ENCODE results near the gene ANGPTL8. TPM values are rescaled to one million over a fixed set of nuclear protein-coding genes. Genes with fewer than 3 reads are reported as not detected.

Gene ANGPTL8
- total RNA-seq, 1 donor from 2014 or later = not detected

DNA sequence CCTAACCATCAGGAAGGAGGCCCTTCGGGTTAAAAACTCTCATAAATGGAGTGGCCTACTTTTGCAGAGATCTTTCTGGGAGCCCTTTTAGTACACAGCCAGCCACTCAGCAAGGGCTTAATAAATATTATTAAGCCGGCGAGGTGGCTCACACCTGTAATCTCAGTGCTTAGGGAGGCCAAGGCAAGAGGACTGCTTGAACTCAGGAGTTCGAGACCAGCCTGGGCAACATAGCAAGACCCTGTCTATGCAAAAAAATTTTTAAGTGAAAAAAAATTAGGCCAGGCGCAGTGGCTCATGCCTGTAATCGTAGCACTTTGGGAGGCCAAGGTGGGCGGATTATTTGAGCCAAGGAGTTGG lies 41.3 kb upstream of the ANGPTL8 start:
- intact Hi-C loops (cut with micrococcal nuclease) = loop anchor here (5.0 kb wide), 2 partner anchors 41 to 44 kb away; partner anchors contain the start of gene SPC24
- no peak for DNase-seq (ENCODE audit: low spot score)
- Mint-ChIP-seq H3K36me3 (ENCODE audit: low read depth) (no peaks in the 10 kb centered on the region), H3K4me1 (ENCODE audit: low read depth) (no peaks in the 10 kb centered on the region), H3K4me3 (peak overlapping the region; percentile 75), H3K9me3 (no peaks in the 10 kb centered on the region), H3K27ac (no peak overlapping the region), H3K27me3 (ENCODE audit: insufficient read depth) (peaks cover 21% of the 10 kb centered on the region)

- H3K9me3 Mint-ChIP-seq = no peaks in the 10 kb centered on the region
- no peak for DNase-seq (ENCODE audit: low spot score)
- no peaks in the 10 kb centered on the region for H3K4me1 Mint-ChIP-seq (ENCODE audit: low read depth)
- H3K27ac Mint-ChIP-seq = no peak overlapping the region
- H3K27me3 Mint-ChIP-seq (ENCODE audit: insufficient read depth) = peaks cover 21% of the 10 kb centered on the region
- H3K4me3 Mint-ChIP-seq = no peak overlapping the region
- H3K36me3 Mint-ChIP-seq (ENCODE audit: low read depth) = no peaks in the 10 kb centered on the region
- intact Hi-C loops (cut with micrococcal nuclease) = loop anchor here (5.0 kb wide), 2 partner anchors 42 to 43 kb away; partner anchors contain the start of gene SPC24
These were observed 40.5 kb upstream of the ANGPTL8 start for GRCh38 chr19:11198769-11199424.

GRCh38 chr19:11199517-11199916 lies 39.9 kb upstream of the ANGPTL8 start:
- Mint-ChIP-seq H3K27ac (no peak overlapping the region), H3K4me1 (ENCODE audit: low read depth) (no peaks in the 10 kb centered on the region), H3K27me3 (ENCODE audit: insufficient read depth) (peaks cover 21% of the 10 kb centered on the region), H3K36me3 (ENCODE audit: low read depth) (no peaks in the 10 kb centered on the region), H3K9me3 (no peaks in the 10 kb centered on the region), H3K4me3 (peak overlapping the region; percentile 54)
- DNase-seq (ENCODE audit: low spot score) = no peak
- intact Hi-C loops (cut with micrococcal nuclease) = loop anchor here (5.0 kb wide), 2 partner anchors 42 to 43 kb away; partner anchors contain the start of gene SPC24

DNA sequence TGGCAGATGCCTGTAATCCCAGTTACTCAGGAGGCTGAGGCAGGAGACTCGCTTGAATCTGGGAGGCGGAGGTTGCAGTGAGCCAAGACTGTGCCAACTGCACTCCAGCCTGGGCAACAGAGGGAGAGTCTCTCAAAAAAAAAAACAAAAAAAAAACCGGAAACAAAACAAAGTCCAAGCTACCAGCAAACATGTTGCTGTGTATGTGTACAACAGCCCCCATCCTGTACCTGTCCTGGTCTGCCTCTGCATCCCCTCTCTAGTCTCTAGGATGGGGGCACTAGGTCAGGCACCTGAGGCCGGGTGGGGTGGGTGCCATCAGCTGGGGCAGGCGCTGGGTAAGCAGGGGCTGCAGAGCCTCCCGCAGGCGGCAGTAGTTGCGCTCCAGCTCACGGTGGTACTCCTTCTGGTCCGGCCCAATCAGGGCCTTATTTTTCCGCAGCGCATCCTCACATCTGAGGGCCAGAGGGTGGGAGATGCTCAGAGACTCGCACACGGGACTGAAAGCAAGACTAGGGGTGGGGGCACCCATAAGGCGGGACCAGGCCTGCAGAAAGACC lies 39.3 kb upstream of the ANGPTL8 start:
- DNase-seq (ENCODE audit: low spot score) = no peak
- H3K4me3 Mint-ChIP-seq = no peak overlapping the region
- intact Hi-C loops (cut with micrococcal nuclease) = no loop called here
- no peaks in the 10 kb centered on the region for H3K9me3 Mint-ChIP-seq
- no peaks in the 10 kb centered on the region for H3K4me1 Mint-ChIP-seq (ENCODE audit: low read depth)
- no peak overlapping the region for H3K27ac Mint-ChIP-seq
- H3K36me3 Mint-ChIP-seq (ENCODE audit: low read depth) = no peaks in the 10 kb centered on the region
- H3K27me3 Mint-ChIP-seq (ENCODE audit: insufficient read depth) = peaks cover 21% of the 10 kb centered on the region

GRCh38 chr19:11200931-11201330 lies 38.5 kb upstream of the ANGPTL8 start:
- DNase-seq (ENCODE audit: low spot score) = no peak
- intact Hi-C loops (cut with micrococcal nuclease) = no loop called here
- H3K36me3 Mint-ChIP-seq (ENCODE audit: low read depth) = no peaks in the 10 kb centered on the region
- H3K27me3 Mint-ChIP-seq (ENCODE audit: insufficient read depth) = peaks cover 18% of the 10 kb centered on the region
- no peaks in the 10 kb centered on the region for H3K9me3 Mint-ChIP-seq
- H3K4me1 Mint-ChIP-seq (ENCODE audit: low read depth) = no peaks in the 10 kb centered on the region
- no peak overlapping the region for H3K4me3 Mint-ChIP-seq
- no peak overlapping the region for H3K27ac Mint-ChIP-seq

- H3K27ac Mint-ChIP-seq = no peak overlapping the region
- H3K36me3 Mint-ChIP-seq (ENCODE audit: low read depth) = no peaks in the 10 kb centered on the region
- H3K9me3 Mint-ChIP-seq = no peaks in the 10 kb centered on the region
- H3K27me3 Mint-ChIP-seq (ENCODE audit: insufficient read depth) = peaks cover 11% of the 10 kb centered on the region
- DNase-seq (ENCODE audit: low spot score) = no peak
- intact Hi-C loops (cut with micrococcal nuclease) = no loop called here
- no peaks in the 10 kb centered on the region for H3K4me1 Mint-ChIP-seq (ENCODE audit: low read depth)
- no peak overlapping the region for H3K4me3 Mint-ChIP-seq
These were observed 37.6 kb upstream of the ANGPTL8 start for GRCh38 chr19:11201791-11202190.

- no peak overlapping the region for H3K27ac Mint-ChIP-seq
- H3K9me3 Mint-ChIP-seq = no peaks in the 10 kb centered on the region
- H3K36me3 Mint-ChIP-seq (ENCODE audit: low read depth) = no peaks in the 10 kb centered on the region
- no peaks in the 10 kb centered on the region for H3K4me1 Mint-ChIP-seq (ENCODE audit: low read depth)
- no peak for DNase-seq (ENCODE audit: low spot score)
- intact Hi-C loops (cut with micrococcal nuclease) = loop anchor here (1.0 kb wide), 1 partner anchor 65 kb away; no protein-coding TSS in a partner anchor
- H3K4me3 Mint-ChIP-seq = no peak overlapping the region
- H3K27me3 Mint-ChIP-seq (ENCODE audit: insufficient read depth) = peaks cover 9% of the 10 kb centered on the region
These were observed 36.8 kb upstream of the ANGPTL8 start for GRCh38 chr19:11202488-11203193.

GRCh38 chr19:11203194-11204075 lies 36.0 kb upstream of the ANGPTL8 start:
- Mint-ChIP-seq H3K27me3 (ENCODE audit: insufficient read depth) (peaks cover 6% of the 10 kb centered on the region), H3K27ac (no peak overlapping the region), H3K4me1 (ENCODE audit: low read depth) (no peaks in the 10 kb centered on the region), H3K4me3 (no peak overlapping the region), H3K9me3 (no peaks in the 10 kb centered on the region), H3K36me3 (ENCODE audit: low read depth) (no peaks in the 10 kb centered on the region)
- intact Hi-C loops (cut with micrococcal nuclease) = loop anchor here (1.0 to 2.0 kb wide), 2 partner anchors 66 to 167 kb away; no protein-coding TSS in a partner anchor
- DNase-seq (ENCODE audit: low spot score) = no peak

GRCh38 chr19:11204076-11204602 lies 35.3 kb upstream of the ANGPTL8 start:
- Mint-ChIP-seq H3K4me3 (no peak overlapping the region), H3K9me3 (no peaks in the 10 kb centered on the region), H3K36me3 (ENCODE audit: low read depth) (no peaks in the 10 kb centered on the region), H3K27me3 (ENCODE audit: insufficient read depth) (peaks cover 5% of the 10 kb centered on the region), H3K4me1 (ENCODE audit: low read depth) (no peaks in the 10 kb centered on the region), H3K27ac (no peak overlapping the region)
- intact Hi-C loops (cut with micrococcal nuclease) = loop anchor here (2.0 kb wide), 1 partner anchor 167 kb away; no protein-coding TSS in a partner anchor
- DNase-seq (ENCODE audit: low spot score) = no peak

DNA sequence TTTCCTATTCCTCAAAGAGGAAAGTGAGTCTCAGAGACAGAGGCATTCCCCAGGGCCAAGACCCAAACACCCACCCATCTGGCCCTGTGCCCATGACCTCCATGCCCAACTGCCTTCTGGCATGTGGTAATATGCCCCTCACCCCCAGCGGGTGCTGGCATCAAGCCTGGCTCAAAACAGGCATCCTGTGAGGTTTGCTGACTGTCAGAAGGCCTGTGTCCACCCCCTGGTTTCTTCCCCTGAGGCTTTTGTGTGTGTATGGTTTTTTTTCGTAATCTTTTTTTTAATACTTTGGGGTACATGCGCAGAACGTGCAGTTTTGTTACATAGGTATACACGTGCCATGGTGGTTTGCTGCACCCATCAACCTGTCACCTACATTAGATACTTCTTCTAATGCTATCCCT lies 34.5 kb upstream of the ANGPTL8 start:
- H3K36me3 Mint-ChIP-seq (ENCODE audit: low read depth) = no peaks in the 10 kb centered on the region
- H3K27ac Mint-ChIP-seq = no peak overlapping the region
- no peaks in the 10 kb centered on the region for H3K4me1 Mint-ChIP-seq (ENCODE audit: low read depth)
- no peak overlapping the region for H3K4me3 Mint-ChIP-seq
- H3K27me3 Mint-ChIP-seq (ENCODE audit: insufficient read depth) = peaks cover 2% of the 10 kb centered on the region
- no peak for DNase-seq (ENCODE audit: low spot score)
- H3K9me3 Mint-ChIP-seq = no peaks in the 10 kb centered on the region
- intact Hi-C loops (cut with micrococcal nuclease) = loop anchor here (2.0 kb wide), 1 partner anchor 168 kb away; no protein-coding TSS in a partner anchor

DNA sequence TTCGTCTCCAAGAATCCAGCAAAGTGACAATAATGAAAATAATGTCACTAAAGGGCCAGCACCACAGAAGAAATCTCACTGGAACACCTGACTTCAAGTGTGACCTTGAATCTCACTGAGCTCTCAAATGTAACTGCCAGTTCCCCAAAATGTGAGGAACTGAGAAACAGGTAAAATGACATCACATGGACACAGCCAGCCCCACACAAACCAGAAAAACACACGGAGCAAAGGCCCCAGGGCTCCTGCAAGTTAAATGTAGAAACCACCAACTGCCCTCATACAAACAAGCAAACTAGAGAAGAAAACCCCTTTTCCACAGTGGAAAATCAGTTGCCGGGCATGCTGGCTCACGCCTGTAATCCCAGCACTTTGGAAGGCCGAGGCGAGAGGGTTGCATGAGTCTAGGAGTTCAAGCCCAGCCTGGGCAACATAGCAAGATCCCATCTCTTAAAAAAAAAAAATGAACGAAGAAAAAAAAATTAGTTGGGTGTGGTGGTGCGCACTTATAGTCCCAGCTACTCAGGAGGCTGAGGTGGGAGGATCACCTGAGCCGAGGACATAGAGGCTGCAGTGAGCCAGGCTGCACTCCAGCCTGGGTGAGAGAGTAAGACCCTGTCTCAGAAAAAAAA lies 33.4 kb upstream of the ANGPTL8 start:
- no peaks in the 10 kb centered on the region for H3K36me3 Mint-ChIP-seq (ENCODE audit: low read depth)
- intact Hi-C loops (cut with micrococcal nuclease) = loop anchor here (2.0 kb wide), 1 partner anchor 169 kb away; no protein-coding TSS in a partner anchor
- no peaks in the 10 kb centered on the region for H3K4me1 Mint-ChIP-seq (ENCODE audit: low read depth)
- H3K9me3 Mint-ChIP-seq = peaks cover 11% of the 10 kb centered on the region
- no peak overlapping the region for H3K27ac Mint-ChIP-seq
- H3K27me3 Mint-ChIP-seq (ENCODE audit: insufficient read depth) = peaks cover 2% of the 10 kb centered on the region
- no peak overlapping the region for H3K4me3 Mint-ChIP-seq
- no peak for DNase-seq (ENCODE audit: low spot score)
